BLaER1 treated with 17β-estradiol and CSF1 and Interleukin-3, amounts not matched to agents 10 nM and 100 nM (cell line): ENCODE measurements around the gene NBPF3.

Experiments
- H3K27ac ChIP-seq, 11 experiments: shearing (Covaris generic); formaldehyde crosslinking; 2 replicates each; pipeline ENCODE4 v1.8.1; 2022
- H3K27me3 ChIP-seq, 11 experiments: shearing (Covaris generic); formaldehyde crosslinking; 2 replicates each; pipeline ENCODE4 v1.8.1; 2022
- H3K36me3 ChIP-seq, 11 experiments: shearing (Covaris generic); formaldehyde crosslinking; 2 replicates each; pipeline ENCODE4 v1.8.1; 2022
- H3K4me1 ChIP-seq, 10 experiments: shearing (Covaris generic); formaldehyde crosslinking; 2 replicates each; pipeline ENCODE4 v1.8.1; 2022
- H3K4me2 ChIP-seq, 11 experiments: shearing (Covaris generic); formaldehyde crosslinking; 2 replicates each; pipeline ENCODE4 v1.8.1; 2022
- H3K4me3 ChIP-seq, 10 experiments: shearing (Covaris generic); formaldehyde crosslinking; 2 replicates each; pipeline ENCODE4 v1.8.1; 2022
- H3K9ac ChIP-seq, 11 experiments: shearing (Covaris generic); formaldehyde crosslinking; 2 replicates each; pipeline ENCODE4 v1.8.1; 2022
- H3K9me3 ChIP-seq, 11 experiments: shearing (Covaris generic); formaldehyde crosslinking; replicated peaks in 1 of 11; 2 replicates each; pipeline ENCODE4 v1.8.1; 2022
- H4K20me1 ChIP-seq, 11 experiments: shearing (Covaris generic); formaldehyde crosslinking; 2 replicates each; pipeline ENCODE4 v1.8.1; 2022
- Cebpa-rat ChIP-seq, 11 experiments: shearing (Covaris generic); IDR thresholded peaks; 2 replicates each; pipeline ENCODE4 v1.8.1; 2022

Gene NBPF3

GRCh38 chr1:21491488-21492355 lies 51.8 kb downstream of the NBPF3 start:
- no peak overlapping the region for H3K4me3 ChIP-seq
- H3K9ac ChIP-seq: peak overlapping the region in 3 of 11 experiments; percentile 1 to 32 (median 5); a peak in 2 of 22 replicates
- no peaks in the 10 kb centered on the region; a peak in 1 of 22 replicates for H4K20me1 ChIP-seq
- H3K36me3 ChIP-seq: no peaks in the 10 kb centered on the region
- TF ChIP-seq Cebpa-rat (IDR thresholded peaks at IDR 0.05): no peak
- H3K27ac ChIP-seq: peak overlapping the region in 1 of 11 experiments; percentile 16; a peak in 1 of 22 replicates
- H3K27me3 ChIP-seq: no peaks in the 10 kb centered on the region
- H3K4me1 ChIP-seq: peaks cover 8 to 54% (median 42%) of the 10 kb centered on the region in 10 experiments; a peak in 18 of 20 replicates
- peak overlapping the region in 10 of 11 experiments; percentile 1 to 77 (median 60); a peak in 18 of 22 replicates for H3K4me2 ChIP-seq
- H3K9me3 ChIP-seq: peaks cover 0 to 30% (median 26%) of the 10 kb centered on the region in 11 experiments; a peak in 18 of 22 replicates

GRCh38 chr1:21492356-21492625 lies 52.4 kb downstream of the NBPF3 start:
- H3K36me3 ChIP-seq: no peaks in the 10 kb centered on the region
- H3K27me3 ChIP-seq: no peaks in the 10 kb centered on the region
- no peak overlapping the region for H3K4me3 ChIP-seq
- peak overlapping the region in 1 of 11 experiments; percentile 16; a peak in 1 of 22 replicates for H3K27ac ChIP-seq
- H3K4me2 ChIP-seq: peak overlapping the region in 10 of 11 experiments; percentile 1 to 77 (median 60); a peak in 18 of 22 replicates
- peaks cover 0 to 30% (median 26%) of the 10 kb centered on the region in 11 experiments; a peak in 18 of 22 replicates for H3K9me3 ChIP-seq
- H3K9ac ChIP-seq: peak overlapping the region in 3 of 11 experiments; percentile 1 to 32 (median 5); a peak in 2 of 22 replicates
- peaks cover 8 to 54% (median 41%) of the 10 kb centered on the region in 10 experiments; a peak in 18 of 20 replicates for H3K4me1 ChIP-seq
- no peak for TF ChIP-seq Cebpa-rat (IDR thresholded peaks at IDR 0.05)
- no peaks in the 10 kb centered on the region; a peak in 1 of 22 replicates for H4K20me1 ChIP-seq

- no peak overlapping the region for H3K9ac ChIP-seq
- H3K4me1 ChIP-seq: peaks cover 5 to 35% (median 26%) of the 10 kb centered on the region in 10 experiments; a peak in 18 of 20 replicates
- no peaks in the 10 kb centered on the region; a peak in 1 of 22 replicates for H4K20me1 ChIP-seq
- H3K9me3 ChIP-seq: peaks cover 2 to 23% (median 20%) of the 10 kb centered on the region in 11 experiments
- no peak overlapping the region for H3K27ac ChIP-seq
- no peak overlapping the region for H3K4me2 ChIP-seq
- H3K36me3 ChIP-seq: no peaks in the 10 kb centered on the region
- no peaks in the 10 kb centered on the region for H3K27me3 ChIP-seq
- TF ChIP-seq Cebpa-rat (IDR thresholded peaks at IDR 0.05): no peak
- no peak overlapping the region for H3K4me3 ChIP-seq
Observed at GRCh38 chr1:21494196-21494595, 54.3 kb downstream of the NBPF3 start.

- Histone ChIP-seq H3K4me1 (peaks cover 5 to 31% (median 25%) of the 10 kb centered on the region in 10 experiments; a peak in 18 of 20 replicates), H3K36me3 (no peaks in the 10 kb centered on the region), H3K4me3 (no peak overlapping the region), H3K4me2 (no peak overlapping the region), H3K27me3 (no peaks in the 10 kb centered on the region), H3K27ac (no peak overlapping the region), H3K9ac (no peak overlapping the region), H3K9me3 (peaks cover 8 to 21% (median 14%) of the 10 kb centered on the region in 11 experiments; a peak in 21 of 22 replicates), H4K20me1 (no peaks in the 10 kb centered on the region; a peak in 1 of 22 replicates)
- no peak for TF ChIP-seq Cebpa-rat (IDR thresholded peaks at IDR 0.05)
Observed at GRCh38 chr1:21495225-21495820, 55.4 kb downstream of the NBPF3 start.

- H3K27me3 ChIP-seq: no peaks in the 10 kb centered on the region
- H3K4me3 ChIP-seq: no peak overlapping the region
- H3K4me2 ChIP-seq: no peak overlapping the region
- H4K20me1 ChIP-seq: no peaks in the 10 kb centered on the region; a peak in 1 of 22 replicates
- TF ChIP-seq Cebpa-rat (IDR thresholded peaks at IDR 0.05): no peak
- peaks cover 5 to 25% (median 22%) of the 10 kb centered on the region in 10 experiments; a peak in 18 of 20 replicates for H3K4me1 ChIP-seq
- peaks cover under 1 to 14% (median 9%) of the 10 kb centered on the region in 11 experiments; a peak in 17 of 22 replicates for H3K9me3 ChIP-seq
- no peaks in the 10 kb centered on the region for H3K36me3 ChIP-seq
- no peak overlapping the region for H3K27ac ChIP-seq
- no peak overlapping the region for H3K9ac ChIP-seq
Observed at GRCh38 chr1:21496063-21496462, 56.1 kb downstream of the NBPF3 start.

- Histone ChIP-seq H3K36me3 (no peaks in the 10 kb centered on the region), H3K9me3 (peaks cover 0 to 14% (median 8%) of the 10 kb centered on the region in 11 experiments; a peak in 13 of 22 replicates), H4K20me1 (no peaks in the 10 kb centered on the region; a peak in 1 of 22 replicates), H3K9ac (no peak overlapping the region), H3K27ac (no peak overlapping the region), H3K27me3 (no peaks in the 10 kb centered on the region), H3K4me3 (no peak overlapping the region), H3K4me1 (peaks cover under 1 to 17% (median 14%) of the 10 kb centered on the region in 10 experiments; a peak in 18 of 20 replicates), H3K4me2 (no peak overlapping the region)
- TF ChIP-seq Cebpa-rat (IDR thresholded peaks at IDR 0.05): no peak
Observed at GRCh38 chr1:21496886-21497285, 56.9 kb downstream of the NBPF3 start.

GRCh38 chr1:21497466-21498061 lies 57.6 kb downstream of the NBPF3 start:
- no peak overlapping the region for H3K4me2 ChIP-seq
- H3K9me3 ChIP-seq: peaks cover 0 to 14% (median 8%) of the 10 kb centered on the region in 11 experiments; a peak in 13 of 22 replicates
- TF ChIP-seq Cebpa-rat (IDR thresholded peaks at IDR 0.05): no peak
- peaks cover 0 to 10% (median 7%) of the 10 kb centered on the region in 10 experiments; a peak in 14 of 20 replicates for H3K4me1 ChIP-seq
- no peaks in the 10 kb centered on the region for H3K27me3 ChIP-seq
- H3K36me3 ChIP-seq: no peaks in the 10 kb centered on the region
- H3K4me3 ChIP-seq: no peak overlapping the region
- no peak overlapping the region for H3K9ac ChIP-seq
- H3K27ac ChIP-seq: no peak overlapping the region
- H4K20me1 ChIP-seq: no peaks in the 10 kb centered on the region

- H3K27ac ChIP-seq: no peak overlapping the region
- H3K36me3 ChIP-seq: no peaks in the 10 kb centered on the region
- H3K4me3 ChIP-seq: no peak overlapping the region
- TF ChIP-seq Cebpa-rat (IDR thresholded peaks at IDR 0.05): no peak
- no peak overlapping the region for H3K9ac ChIP-seq
- H3K9me3 ChIP-seq: peaks cover 0 to 14% (median 8%) of the 10 kb centered on the region in 11 experiments; a peak in 13 of 22 replicates
- no peaks in the 10 kb centered on the region; a peak in 1 of 20 replicates for H3K4me1 ChIP-seq
- H3K27me3 ChIP-seq: no peaks in the 10 kb centered on the region
- no peaks in the 10 kb centered on the region for H4K20me1 ChIP-seq
- H3K4me2 ChIP-seq: no peak overlapping the region
Observed at GRCh38 chr1:21499283-21499950, 59.5 kb downstream of the NBPF3 start.
